NT2/D1 (cell line): ENCODE data around the gene TAF4B.
A peak's percentile ranks its signal among the peaks of the same experiment; 100 is the strongest.
"Not testable (repeated sequence)": the region's sequence is repeated elsewhere in the genome, so short reads cannot be mapped to it uniquely, and the experiment has no call there.

Experiments used
- DNase-seq: peaks from one replicate; pipeline ENCODE4 v3.0.0-alpha.2; 2011; ENCODE audit warnings: low read depth, low spot score
- H3K27me3 ChIP-seq: 2 replicates; pipeline ENCODE4 v1.6.0; 2011; ENCODE audit warnings: mild to moderate bottlenecking; ENCODE audit not compliant: insufficient read length, insufficient read depth
- H3K36me3 ChIP-seq: 2 replicates; pipeline ENCODE4 v1.6.1; 2011; ENCODE audit warnings: mild to moderate bottlenecking, low read length, mixed read lengths; ENCODE audit not compliant: insufficient read depth, insufficient read length
- H3K4me1 ChIP-seq: 2 replicates; pipeline ENCODE4 v1.5.1; 2011; ENCODE audit not compliant: insufficient read depth, insufficient read length
- H3K4me3 ChIP-seq: 2 replicates; pipeline ENCODE4 v1.5.1; 2011; ENCODE audit warnings: low read depth; ENCODE audit not compliant: insufficient read length
- H3K9ac ChIP-seq: 2 replicates; pipeline ENCODE4 v1.6.0; 2011; ENCODE audit warnings: low read depth; ENCODE audit not compliant: insufficient read length
- H3K9me3 ChIP-seq: 2 replicates; pipeline ENCODE4 v1.5.1; 2011; ENCODE audit warnings: mild to moderate bottlenecking, low read length; ENCODE audit not compliant: insufficient read depth
- SUZ12 ChIP-seq: IDR thresholded peaks from 2 replicates; pipeline ENCODE4 v1.6.1; 2011; ENCODE audit not compliant: insufficient read length, insufficient read depth; ENCODE audit errors: extremely low read depth
- YY1 ChIP-seq: IDR thresholded peaks from 2 replicates; pipeline ENCODE4 v1.6.1; 2011; ENCODE audit not compliant: insufficient read length, insufficient read depth
- ZNF274 ChIP-seq: IDR thresholded peaks from 2 replicates; pipeline ENCODE4 v1.6.1; 2011; ENCODE audit warnings: mild to moderate bottlenecking, low read depth, low read length

Gene TAF4B

GRCh38 chr18:26225915-26226228, 373 bp upstream of the TAF4B start:
- no peak overlapping the region for H3K9ac ChIP-seq
- TF ChIP-seq YY1 (no peak), ZNF274 (no peak), SUZ12 (no peak)

GRCh38 chr18:26227051-26227670, 916 bp downstream of the TAF4B start:
- DNase-seq = no peak
- no peaks in the 10 kb centered on the region for H3K27me3 ChIP-seq
- no peaks in the 10 kb centered on the region for H3K4me1 ChIP-seq
- peak overlapping the region; percentile 70 for H3K9ac ChIP-seq
- no peaks in the 10 kb centered on the region for H3K36me3 ChIP-seq
- peak overlapping the region; percentile 58 for H3K4me3 ChIP-seq
- TF ChIP-seq ZNF274 = no peak
- no peak for TF ChIP-seq YY1
- TF ChIP-seq SUZ12 = no peak
- H3K9me3 ChIP-seq = no peaks in the 10 kb centered on the region; the same call in 1 of the 2 replicates

More at GRCh38 chr18:26225915-26226228, 373 bp upstream of the TAF4B start:
- no peak overlapping the region for H3K4me3 ChIP-seq
- no peaks in the 10 kb centered on the region for H3K36me3 ChIP-seq
- no peaks in the 10 kb centered on the region for H3K9me3 ChIP-seq
- H3K27me3 ChIP-seq = no peaks in the 10 kb centered on the region
- no peak for DNase-seq
- H3K4me1 ChIP-seq = no peaks in the 10 kb centered on the region

- Histone ChIP-seq H3K36me3 (no peaks in the 10 kb centered on the region), H3K9me3 (no peaks in the 10 kb centered on the region; the same call in 1 of the 2 replicates), H3K4me1 (no peaks in the 10 kb centered on the region), H3K9ac (no peak overlapping the region), H3K4me3 (no peak overlapping the region), H3K27me3 (no peaks in the 10 kb centered on the region)
- TF ChIP-seq YY1 = no peak
- no peak for TF ChIP-seq SUZ12
- no peak for TF ChIP-seq ZNF274
- DNase-seq = no peak
Measured at GRCh38 chr18:26228562-26229260, 2.5 kb downstream of the TAF4B start.

GRCh38 chr18:26230497-26230896, 4.3 kb downstream of the TAF4B start:
- no peak overlapping the region for H3K9ac ChIP-seq
- H3K36me3 ChIP-seq = no peaks in the 10 kb centered on the region
- DNase-seq = no peak
- no peak for TF ChIP-seq ZNF274
- no peak for TF ChIP-seq YY1
- TF ChIP-seq SUZ12 = no peak
- no peaks in the 10 kb centered on the region for H3K4me1 ChIP-seq
- H3K4me3 ChIP-seq = no peak overlapping the region
- H3K9me3 ChIP-seq = no peaks in the 10 kb centered on the region; the same call in 1 of the 2 replicates
- no peaks in the 10 kb centered on the region for H3K27me3 ChIP-seq

GRCh38 chr18:26233208-26233607, 7.0 kb downstream of the TAF4B start:
- no peak overlapping the region for H3K4me3 ChIP-seq

GRCh38 chr18:26237363-26237762, 11.1 kb downstream of the TAF4B start:
- H3K27me3 ChIP-seq, H3K9ac ChIP-seq, H3K4me3 ChIP-seq, H3K4me1 ChIP-seq, H3K9me3 ChIP-seq, H3K36me3 ChIP-seq, DNase-seq: not testable (repeated sequence)

More at GRCh38 chr18:26233208-26233607, 7.0 kb downstream of the TAF4B start:
- Histone ChIP-seq H3K9ac (no peak overlapping the region), H3K4me1 (no peaks in the 10 kb centered on the region), H3K27me3 (no peaks in the 10 kb centered on the region), H3K9me3 (no peaks in the 10 kb centered on the region; the same call in 1 of the 2 replicates), H3K36me3 (no peaks in the 10 kb centered on the region)
- TF ChIP-seq ZNF274 (no peak), YY1 (no peak), SUZ12 (no peak)
- no peak for DNase-seq

GRCh38 chr18:26238718-26239117, 12.5 kb downstream of the TAF4B start:
- H3K4me3 ChIP-seq, H3K4me1 ChIP-seq, DNase-seq, H3K27me3 ChIP-seq, H3K36me3 ChIP-seq, H3K9me3 ChIP-seq, H3K9ac ChIP-seq: not testable (repeated sequence)

- H3K4me1 ChIP-seq, H3K4me3 ChIP-seq, DNase-seq, H3K9me3 ChIP-seq, H3K9ac ChIP-seq, H3K27me3 ChIP-seq, H3K36me3 ChIP-seq: not testable (repeated sequence)
Measured at GRCh38 chr18:26242392-26242791, 16.1 kb downstream of the TAF4B start.

- DNase-seq, H3K27me3 ChIP-seq, H3K9ac ChIP-seq, H3K9me3 ChIP-seq, H3K4me1 ChIP-seq, H3K36me3 ChIP-seq, H3K4me3 ChIP-seq: not testable (repeated sequence)
Measured at GRCh38 chr18:26245434-26245833, 19.2 kb downstream of the TAF4B start.
